C1 segment of cervical spinal cord (tissue), 14 donors: Measurements from ENCODE around the gene DLGAP3.

Experiments used
- DNase-seq, 14 donors: peaks; one replicate each; lab custom pipeline; 2025; lab: John Stamatoyannopoulos, UW

Gene DLGAP3

DNA sequence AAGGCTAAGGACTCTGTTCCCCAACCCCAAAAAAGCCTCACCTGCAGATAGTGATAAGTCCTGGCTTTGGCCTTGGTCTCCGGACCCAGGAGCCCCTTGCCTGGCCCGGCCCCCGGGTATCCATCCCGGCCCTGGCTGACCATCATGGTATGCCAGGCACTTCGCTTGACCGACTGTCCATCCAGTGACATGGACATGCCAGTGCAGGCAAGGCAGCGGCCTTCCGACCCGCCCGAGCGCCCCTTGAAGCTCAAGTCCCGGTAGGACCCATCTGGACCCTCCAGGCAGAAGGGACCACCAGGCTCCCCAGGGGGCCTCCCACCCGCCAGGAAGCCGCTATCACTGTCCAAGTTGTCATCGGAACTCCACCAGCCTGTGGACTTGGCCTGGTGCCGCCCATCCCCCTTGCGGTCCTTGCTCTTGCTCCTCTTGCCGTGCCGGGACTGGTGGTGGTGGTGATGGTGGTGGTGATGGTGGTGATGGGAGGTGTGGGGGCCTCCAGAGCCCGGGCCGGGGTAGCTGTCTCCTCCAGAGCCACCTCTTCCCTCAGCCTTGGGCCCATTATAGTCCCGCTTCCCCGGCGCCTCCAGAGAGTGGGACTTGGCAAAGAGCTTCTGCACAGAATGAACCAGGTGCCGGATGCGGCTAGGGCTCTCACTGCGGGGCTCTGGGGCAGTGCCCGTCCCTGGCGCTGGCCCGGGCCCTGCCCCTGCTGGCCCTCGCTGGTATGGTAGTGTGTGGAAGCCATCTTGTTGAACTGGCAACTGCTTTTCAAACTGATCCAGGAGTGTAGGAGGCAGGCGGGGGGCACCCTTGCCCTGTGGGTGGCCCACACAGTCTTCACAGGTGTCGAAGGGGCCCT is 25.0 kb downstream of the DLGAP3 start:
- DNase-seq = peak in 1 of 14 donors; percentile 53

DNA sequence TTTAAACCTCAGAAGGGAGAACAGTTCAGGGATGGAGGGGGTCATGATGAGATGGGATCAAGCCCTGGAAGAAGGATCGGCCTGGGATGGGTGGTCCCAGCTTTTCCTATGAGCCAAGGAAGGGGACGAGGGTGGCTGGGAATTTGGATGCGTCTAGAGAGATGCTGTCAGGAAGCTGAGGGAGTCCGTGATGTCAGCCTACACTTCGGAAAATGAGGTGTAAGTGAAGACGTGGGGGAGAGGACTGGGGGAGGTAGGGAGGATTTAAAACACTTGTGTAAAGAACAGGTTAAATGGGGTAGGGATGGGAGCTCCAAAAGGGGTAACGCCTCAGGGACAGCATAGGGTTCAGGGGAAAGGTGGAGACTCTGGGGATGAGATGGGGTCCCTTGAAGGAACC is 27.5 kb downstream of the DLGAP3 start:
- DNase-seq = no peak

DNA sequence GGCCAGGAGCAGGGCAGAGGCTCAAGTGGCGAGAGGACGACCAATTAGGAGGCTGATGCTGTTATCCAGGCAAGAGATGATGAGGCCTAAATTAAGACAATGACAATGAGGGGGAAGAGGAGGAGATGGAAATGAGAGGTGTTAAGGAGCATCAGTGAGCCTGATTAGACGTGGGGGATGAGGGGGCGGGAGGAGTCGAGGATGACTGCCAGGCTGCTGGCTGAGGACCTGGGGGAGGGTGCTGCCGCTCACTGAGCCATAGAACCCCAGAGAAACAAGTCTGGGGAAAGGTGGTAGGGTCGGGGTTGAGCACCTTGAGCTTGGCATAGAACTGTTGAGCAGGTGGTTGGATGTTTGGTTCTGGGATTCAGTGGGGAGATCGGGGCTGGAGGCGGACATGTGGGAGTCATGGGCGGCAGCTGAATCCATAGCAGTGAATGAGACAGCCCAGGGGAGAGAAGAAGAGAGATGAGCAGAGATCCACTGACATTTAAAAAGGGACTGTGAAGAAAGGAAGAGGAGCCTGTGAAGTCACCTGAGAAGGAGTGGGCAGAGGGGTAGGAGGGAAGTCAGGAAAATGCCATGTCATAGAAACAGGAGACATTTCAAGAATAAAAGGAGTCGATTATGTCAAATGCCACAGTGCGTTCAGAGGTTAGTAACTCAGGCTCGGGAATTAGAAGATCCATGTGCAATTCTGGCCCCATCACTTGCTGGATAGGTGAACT is 28.5 kb downstream of the DLGAP3 start:
- no peak for DNase-seq

DNA sequence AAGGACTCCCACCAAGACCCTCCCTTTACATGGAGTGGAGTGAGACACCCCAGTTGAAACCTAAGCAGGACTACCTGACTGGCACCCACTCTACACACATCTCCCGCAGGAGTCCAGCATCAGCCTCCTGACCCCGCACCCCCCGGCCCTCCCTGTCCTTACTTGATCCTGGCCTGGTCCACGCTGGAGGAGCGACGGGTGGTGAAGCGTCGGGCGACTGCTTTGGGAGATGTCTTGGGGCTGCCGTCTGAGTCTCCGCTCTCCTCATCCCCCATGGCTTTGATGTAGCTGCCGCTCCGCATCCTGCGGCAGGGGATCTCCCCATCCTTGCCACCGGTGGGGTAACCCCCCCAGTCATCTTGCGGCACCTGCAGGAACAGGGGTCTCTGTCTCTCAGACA is 29.5 kb downstream of the DLGAP3 start:
- no peak for DNase-seq

DNA sequence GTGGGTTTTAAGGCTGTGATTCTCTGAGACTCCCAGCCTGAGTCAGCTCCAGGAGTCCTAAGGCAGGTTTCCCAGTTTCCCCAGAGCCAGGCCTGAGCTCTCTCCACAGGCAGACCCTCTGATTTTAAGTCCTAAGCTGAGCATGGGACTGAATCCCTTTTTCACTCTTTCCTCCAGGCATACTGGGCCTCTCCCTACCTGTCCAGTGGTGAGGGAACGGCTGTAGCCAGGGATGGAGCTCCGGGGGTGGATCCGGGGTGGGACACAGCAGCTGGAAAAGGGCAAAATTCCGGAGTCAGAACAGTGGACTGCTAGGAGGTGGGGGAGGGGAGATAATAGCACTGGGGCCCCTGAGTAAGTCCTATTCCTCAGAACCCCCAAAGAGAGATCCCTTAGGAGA is 30.0 kb downstream of the DLGAP3 start:
- DNase-seq = no peak

- DNase-seq = no peak
Measured at GRCh38 chr1:34898330-34898761, 31.1 kb downstream of the DLGAP3 start.

DNA sequence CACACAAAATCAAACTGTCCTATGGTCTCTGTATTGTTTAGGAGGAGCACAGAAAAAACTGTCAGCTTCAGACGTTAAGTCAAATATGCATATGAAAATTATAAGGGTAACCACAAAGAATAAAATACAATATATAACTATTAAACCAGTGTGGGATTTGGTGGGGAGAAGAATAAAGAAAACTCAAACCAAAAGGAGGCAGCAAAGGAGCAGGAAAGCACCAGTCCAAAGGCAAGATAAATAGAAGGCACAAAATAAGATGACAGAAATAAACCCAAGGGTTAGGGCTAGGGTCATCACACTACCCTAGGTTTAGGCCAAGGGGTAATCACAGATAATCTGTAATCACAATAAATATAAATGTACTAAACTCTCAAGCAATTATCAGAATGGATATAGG is 32.8 kb downstream of the DLGAP3 start:
- DNase-seq = no peak

GRCh38 chr1:34889705-34890104 is 39.7 kb downstream of the DLGAP3 start:
- no peak for DNase-seq

DNA sequence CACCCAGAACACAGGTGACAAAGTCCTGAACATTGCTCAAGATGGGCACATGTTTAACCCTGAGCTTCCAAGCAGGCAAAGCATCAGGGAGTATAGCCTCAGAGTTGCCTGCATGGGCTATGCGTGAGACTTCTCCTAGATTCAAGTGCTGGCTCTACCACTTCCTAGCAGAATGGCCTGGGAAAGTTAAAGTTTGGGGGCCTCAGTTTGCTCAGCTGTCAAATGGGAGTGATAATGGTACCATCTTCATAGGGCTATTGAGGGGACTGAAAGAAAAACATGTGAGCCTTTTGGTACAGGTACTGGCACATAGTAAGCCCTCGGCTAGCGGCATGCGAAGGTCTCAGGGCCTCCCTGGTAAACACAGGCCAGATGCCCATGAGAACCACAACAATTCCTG is 41.9 kb downstream of the DLGAP3 start:
- no peak for DNase-seq

GRCh38 chr1:34885405-34886247 is 43.8 kb downstream of the DLGAP3 start:
- no peak for DNase-seq

DNA sequence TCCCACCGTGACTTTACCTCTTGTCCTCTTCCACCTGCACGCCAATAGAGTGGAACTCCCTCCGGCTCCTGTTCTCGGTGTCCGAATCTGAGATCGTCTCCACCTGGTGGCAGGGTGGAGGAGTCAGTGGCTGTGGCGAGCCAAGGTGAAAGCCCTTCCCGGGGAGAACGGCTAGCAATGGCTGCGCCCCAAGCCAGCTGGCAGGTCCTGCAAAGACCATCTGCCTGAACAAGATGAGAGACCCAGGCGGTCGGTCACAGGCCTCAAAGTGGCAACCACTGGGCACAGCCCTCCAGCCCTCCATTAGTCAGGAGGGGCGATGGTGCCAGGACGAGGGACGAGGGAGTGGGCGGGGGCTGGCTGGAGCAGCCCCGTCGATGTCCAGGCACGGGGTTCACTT is 44.5 kb downstream of the DLGAP3 start:
- DNase-seq = peak in 1 of 14 donors; percentile 87

- DNase-seq = peak in 1 of 14 donors; percentile 43
Measured at GRCh38 chr1:34884536-34884935, 44.9 kb downstream of the DLGAP3 start.

DNA sequence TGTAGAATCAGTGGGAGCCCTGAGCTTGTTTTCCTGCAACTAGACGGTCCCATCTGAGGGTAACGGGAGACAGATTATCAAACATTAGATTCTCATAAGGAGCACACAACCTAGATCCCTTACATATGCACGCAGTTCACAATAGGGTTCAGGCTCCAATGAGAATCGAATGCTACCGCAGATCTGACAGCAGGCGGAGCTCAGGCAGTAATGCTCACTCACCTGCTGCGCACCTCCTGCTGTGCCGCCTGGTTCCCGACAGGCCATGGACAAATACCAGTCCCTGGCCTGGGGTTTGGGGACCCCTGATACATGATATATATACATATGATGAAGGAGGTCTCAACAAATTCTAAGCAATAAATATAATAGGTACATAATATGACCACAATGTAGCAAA is 50.2 kb downstream of the DLGAP3 start:
- DNase-seq = no peak

GRCh38 chr1:34876406-34876805 is 53.0 kb downstream of the DLGAP3 start:
- peak in 2 of 14 donors; percentile 31 to 97 for DNase-seq

DNA sequence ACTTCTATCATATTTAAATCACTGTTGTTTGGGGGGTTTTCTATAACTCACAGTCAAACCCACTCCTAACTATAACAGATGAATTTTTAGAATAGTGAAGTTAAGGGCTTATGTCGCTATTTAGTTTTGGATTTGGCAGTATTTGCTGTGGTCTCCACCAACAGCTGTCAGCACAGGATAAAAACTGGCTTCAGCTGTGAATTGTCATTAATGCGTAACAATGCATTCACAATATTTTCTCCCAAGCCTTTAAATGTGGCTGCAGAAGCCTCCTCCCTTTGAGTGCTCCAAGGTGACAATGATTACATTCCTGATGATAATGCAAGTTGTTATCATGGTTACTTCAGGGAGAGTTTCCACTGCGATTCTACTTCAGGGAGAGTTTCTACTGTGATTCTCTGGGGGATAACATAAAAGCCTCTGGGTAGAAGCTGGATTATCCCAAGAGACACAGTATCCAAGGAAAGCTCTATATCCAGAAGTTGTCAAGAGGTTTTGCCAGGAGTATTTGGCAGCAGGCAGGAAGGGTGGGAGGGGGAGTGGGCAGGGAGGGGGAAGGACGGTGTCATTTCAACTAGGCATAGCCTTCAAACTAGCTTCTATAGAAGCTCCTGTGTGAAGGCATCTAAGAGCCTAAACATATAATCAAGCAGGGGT is 55.0 kb downstream of the DLGAP3 start:
- DNase-seq = no peak

DNA sequence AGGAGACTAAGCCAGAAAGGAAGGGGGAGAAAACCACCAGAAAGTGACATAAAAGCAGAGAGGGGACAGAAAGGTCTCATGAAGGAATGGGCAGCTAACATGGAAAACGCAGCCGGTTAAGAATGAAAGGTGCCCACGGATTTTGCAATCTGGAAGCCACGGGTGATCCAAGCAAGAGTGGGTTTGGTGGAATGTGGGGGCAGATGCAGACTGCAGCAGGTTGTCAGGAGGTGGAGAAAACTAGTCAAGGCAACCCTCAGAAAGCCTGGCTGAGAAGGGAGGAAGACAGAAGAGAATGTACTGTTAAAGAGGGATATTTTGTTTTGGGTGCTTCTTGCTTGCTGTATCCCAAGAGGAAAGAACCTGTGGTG is 57.3 kb downstream of the DLGAP3 start:
- no peak for DNase-seq

DNA sequence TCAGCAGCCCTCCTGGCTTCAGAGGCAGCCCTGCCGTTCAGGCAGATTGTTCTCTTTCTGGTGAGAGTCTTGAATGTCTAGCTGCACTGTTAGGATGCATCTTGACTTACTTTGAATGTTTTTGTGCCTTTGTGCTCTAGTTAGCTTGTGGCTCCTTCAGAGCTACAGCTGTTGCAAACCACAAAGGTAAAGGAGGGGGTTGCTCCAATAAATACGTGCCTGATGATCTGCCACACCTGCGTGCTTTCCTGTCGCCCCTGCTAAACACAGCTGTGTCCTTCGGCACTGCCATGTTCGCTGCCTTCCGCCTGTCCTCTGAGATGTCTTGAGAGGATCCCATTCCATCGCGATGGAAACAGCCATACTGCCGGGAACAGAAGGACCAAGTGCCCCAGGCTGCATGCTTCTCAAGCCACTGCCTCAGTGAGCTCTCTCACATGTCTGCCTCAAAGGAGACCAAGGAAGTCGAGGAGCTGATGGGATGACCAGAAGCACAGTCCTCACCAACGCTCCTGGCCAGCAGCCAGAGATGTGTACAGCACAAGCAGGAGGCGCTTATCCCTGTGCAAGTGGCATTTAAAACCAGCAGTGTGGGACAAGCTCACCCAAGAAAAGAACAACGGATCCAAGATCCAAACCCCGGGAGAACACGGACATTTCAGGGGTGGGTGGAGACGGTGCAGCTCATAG is 57.9 kb downstream of the DLGAP3 start:
- peak in 1 of 14 donors; percentile 17 for DNase-seq

DNA sequence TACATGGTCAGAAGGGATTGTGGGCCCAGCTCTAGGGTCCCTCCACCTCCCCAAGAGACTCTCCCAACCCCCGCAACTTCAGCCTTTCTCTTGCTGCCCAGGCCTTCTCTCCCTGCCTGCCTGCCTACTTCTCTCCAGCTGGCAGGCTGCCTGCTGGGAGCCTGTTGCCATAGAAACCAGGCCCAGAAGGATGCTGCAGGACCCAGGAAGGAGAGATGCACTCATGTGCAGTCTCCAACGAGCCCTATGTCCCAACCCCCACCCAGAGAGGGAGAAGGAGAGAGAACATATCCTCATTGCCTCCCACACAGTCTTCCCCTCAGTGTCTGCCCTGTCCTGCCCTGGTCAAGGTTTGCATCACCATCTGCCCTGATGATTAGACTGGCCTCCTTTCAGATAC is 59.1 kb downstream of the DLGAP3 start:
- peak in 1 of 14 donors; percentile 61 for DNase-seq

DNA sequence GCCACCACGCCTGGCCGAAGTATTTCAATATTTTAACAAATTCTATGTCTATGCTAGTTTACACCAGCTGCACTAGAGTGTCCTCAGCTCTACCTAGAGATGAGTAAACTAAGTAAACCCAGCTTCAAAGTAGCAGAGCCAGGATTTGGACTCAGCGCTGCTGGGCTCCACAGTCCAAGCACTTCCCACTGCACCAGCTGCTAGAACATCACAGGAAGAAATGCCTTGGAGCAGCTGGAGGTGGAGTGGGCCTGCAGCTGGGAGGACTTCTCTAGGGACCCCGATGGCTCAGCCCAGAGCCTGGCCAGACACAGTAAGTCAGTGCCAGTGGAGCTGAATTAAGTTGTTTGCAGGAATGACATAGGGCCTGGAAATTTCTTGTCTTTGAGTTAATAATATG is 59.7 kb downstream of the DLGAP3 start:
- DNase-seq = no peak

DNA sequence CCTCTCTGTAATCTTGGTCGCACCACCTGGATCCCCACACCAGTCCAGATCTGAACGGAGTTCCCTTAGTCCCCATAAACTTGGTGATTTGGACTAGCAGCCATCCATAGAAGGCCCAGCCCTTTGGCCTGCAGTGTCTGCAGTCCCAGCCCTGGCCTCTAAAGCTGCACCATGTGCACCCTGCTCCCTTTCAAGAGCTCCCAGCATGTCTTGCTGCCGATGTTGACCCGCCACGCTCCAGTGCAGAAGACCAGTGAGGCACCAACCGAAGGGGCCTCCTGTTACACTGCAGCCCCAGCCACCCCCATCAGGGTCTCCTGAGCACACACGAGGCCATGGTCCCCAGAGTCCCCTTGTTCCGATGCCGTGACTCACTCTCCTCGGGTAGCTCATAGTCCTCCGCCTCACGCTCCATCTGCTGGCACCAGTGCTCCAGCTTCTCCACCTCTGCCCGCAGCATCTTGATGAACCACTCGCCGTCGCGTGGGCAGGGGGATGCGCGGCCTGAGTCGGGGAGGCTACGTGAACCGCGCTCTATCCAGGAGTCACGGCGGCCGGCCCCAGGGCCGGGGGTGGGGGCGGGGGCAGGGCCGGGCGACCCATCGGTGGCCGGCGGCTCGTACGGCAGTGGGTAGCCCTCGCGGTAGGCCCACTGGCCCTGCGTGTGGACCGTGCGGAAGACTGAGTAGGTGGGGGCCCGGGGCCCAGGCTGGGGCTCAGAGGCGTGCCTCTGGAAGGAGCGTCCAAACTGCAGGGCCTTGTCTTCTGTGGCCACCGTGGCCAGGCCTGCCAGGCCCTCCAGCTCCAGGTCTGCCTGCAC is 61.0 kb downstream of the DLGAP3 start:
- DNase-seq = no peak
